HEK293 (cell line): Measurements from ENCODE around the gene CDH8.

ENCODE experiments used
- CTCF ChIA-PET: fragments of 350-600 bp; formaldehyde crosslinking; extraction: SDS; loops from one replicate; lab custom pipeline; 2021; ENCODE audit warnings: antibody characterized with exemption; lab: Yijun Ruan, JAX
- POLR2A ChIA-PET: fragments of 300-600 bp; formaldehyde crosslinking; extraction: SDS; loops from one replicate; lab custom pipeline; 2020; ENCODE audit warnings: antibody characterized with exemption, inconsistent platforms; lab: Yijun Ruan, JAX
- H3K27ac ChIP-seq: fragments of 200-500 bp; sonication (Bioruptor generic); 2 replicates; pipeline ENCODE4 v1.5.1; 2014; ENCODE audit warnings: low read depth, low read length, control low read depth, inconsistent platforms; ENCODE audit errors: extremely low read depth
- H3K36me3 ChIP-seq, 2 experiments: fragments of 200-500 bp in 1 of 2; sonication (Bioruptor generic) in 1 of 2; 1 replicate in 1 of 2; 2 replicates in 1 of 2; pipeline ENCODE4 v1.5.1; 2014 to 2017; ENCODE audit warnings: inconsistent platforms in 2 of 2, low read length in 2 of 2; ENCODE audit not compliant: control insufficient read depth in 2 of 2, insufficient read depth in 1 of 2
- H3K4me1 ChIP-seq: fragments of 200-500 bp; sonication (Bioruptor generic); 2 replicates; pipeline ENCODE4 v1.5.1; 2014; ENCODE audit warnings: mild to moderate bottlenecking, low read length, inconsistent platforms; ENCODE audit not compliant: control insufficient read depth, insufficient read depth
- H3K4me3 ChIP-seq: 2 replicates; pipeline ENCODE4 v1.5.1; 2011; ENCODE audit warnings: low read depth, mild to moderate bottlenecking, control low read depth, low read length, moderate library complexity
- H3K9me3 ChIP-seq: fragments of 200-500 bp; sonication (Bioruptor generic); 2 replicates; pipeline ENCODE4 v1.5.1; 2014; ENCODE audit warnings: low read depth, low read length, inconsistent platforms; ENCODE audit not compliant: control insufficient read depth, insufficient read depth
- GLI2 ChIP-seq: fragments of 450-650 bp; formaldehyde crosslinking; IDR thresholded peaks from 2 replicates; pipeline ENCODE4; 2017; ENCODE audit warnings: missing biosample characterization, missing genetic modification characterization, low read depth, borderline replicate concordance
- HOXA7 ChIP-seq: sonication (generic); formaldehyde crosslinking; IDR thresholded peaks from 2 replicates; pipeline ENCODE4 v1.8.1; 2022; ENCODE audit warnings: missing genetic modification reagents, borderline replicate concordance
- HOXC10 ChIP-seq: sonication (generic); formaldehyde crosslinking; IDR thresholded peaks from 2 replicates; pipeline ENCODE4 v1.8.1; 2023; ENCODE audit warnings: mild to moderate bottlenecking, missing genetic modification reagents
- IKZF3 ChIP-seq: fragments of 450-650 bp; IDR thresholded peaks from 2 replicates; pipeline ENCODE4 v1.5.0; 2018; ENCODE audit warnings: missing biosample characterization, mild to moderate bottlenecking, missing genetic modification characterization, moderate library complexity
- MYNN ChIP-seq: fragments of 450-650 bp; formaldehyde crosslinking; IDR thresholded peaks from 2 replicates; pipeline ENCODE4 v1.5.1; 2016; ENCODE audit warnings: missing biosample characterization, missing genetic modification characterization, borderline replicate concordance
- PRDM1 ChIP-seq: fragments of 450-650 bp; formaldehyde crosslinking; IDR thresholded peaks from 2 replicates; pipeline ENCODE4; 2016; ENCODE audit warnings: missing biosample characterization, missing genetic modification characterization
- REST ChIP-seq: fragments of 450-650 bp; formaldehyde crosslinking; IDR thresholded peaks from 2 replicates; pipeline ENCODE4 v1.5.1; 2016; ENCODE audit warnings: missing biosample characterization, missing genetic modification characterization
- SETDB1 ChIP-seq: IDR thresholded peaks from one replicate; pipeline ENCODE4 v1.6.1; 2017; ENCODE audit warnings: mild to moderate bottlenecking, low read length, moderate library complexity, mixed read lengths; ENCODE audit not compliant: insufficient read length
- TRIM28 ChIP-seq: IDR thresholded peaks from 2 replicates; pipeline ENCODE4 v1.6.1; 2011; ENCODE audit warnings: low read length, control low read depth, borderline replicate concordance
- ZBTB1 ChIP-seq: fragments of 450-650 bp; formaldehyde crosslinking; IDR thresholded peaks from 2 replicates; pipeline ENCODE4 v1.5.1; 2016; ENCODE audit warnings: missing biosample characterization, missing genetic modification characterization
- ZBTB17 ChIP-seq: fragments of 450-650 bp; formaldehyde crosslinking; IDR thresholded peaks from 2 replicates; pipeline ENCODE4 v1.5.1; 2016; ENCODE audit warnings: missing biosample characterization, missing genetic modification characterization
- ZFP41 ChIP-seq: fragments of 450-650 bp; formaldehyde crosslinking; IDR thresholded peaks from 2 replicates; pipeline ENCODE4 v1.5.1; 2016; ENCODE audit warnings: missing biosample characterization, missing genetic modification characterization, borderline replicate concordance
- ZIC2 ChIP-seq: fragments of 450-650 bp; formaldehyde crosslinking; IDR thresholded peaks from 2 replicates; pipeline ENCODE4 v1.5.1; 2016; ENCODE audit warnings: missing biosample characterization, missing genetic modification characterization
- ZNF132 ChIP-seq: fragments of 450-650 bp; formaldehyde crosslinking; IDR thresholded peaks from 2 replicates; pipeline ENCODE4 v1.5.1; 2017; ENCODE audit warnings: missing biosample characterization, missing genetic modification characterization, borderline replicate concordance
- ZNF169 ChIP-seq: fragments of 450-650 bp; formaldehyde crosslinking; IDR thresholded peaks from 2 replicates; pipeline ENCODE4 v1.5.1; 2016; ENCODE audit warnings: missing biosample characterization, missing genetic modification characterization
- ZNF211 ChIP-seq: fragments of 450-650 bp; formaldehyde crosslinking; IDR thresholded peaks from 2 replicates; pipeline ENCODE4 v1.5.1; 2016; ENCODE audit warnings: low read depth, missing biosample characterization, missing genetic modification characterization
- ZNF274 ChIP-seq, 2 experiments: fragments of 200-500 bp in 1 of 2; fragments of 450-650 bp in 1 of 2; sonication (Bioruptor generic) in 1 of 2; formaldehyde crosslinking in 1 of 2; IDR thresholded peaks; 2 replicates each; pipeline versions ENCODE4 v1.5.1 to v1.6.1; 2014 to 2016; ENCODE audit warnings: borderline replicate concordance in 1 of 2, inconsistent platforms in 1 of 2, low read length in 1 of 2, missing biosample characterization in 1 of 2, missing genetic modification characterization in 1 of 2
- ZNF292 ChIP-seq: fragments of 450-650 bp; formaldehyde crosslinking; IDR thresholded peaks from 2 replicates; pipeline ENCODE4 v1.5.1; 2016; ENCODE audit warnings: low read depth, missing biosample characterization, missing genetic modification characterization, borderline replicate concordance
- ZNF311 ChIP-seq: fragments of 450-650 bp; formaldehyde crosslinking; IDR thresholded peaks from 2 replicates; pipeline ENCODE4 v1.5.1; 2017; ENCODE audit warnings: missing biosample characterization, missing genetic modification characterization, borderline replicate concordance
- ZNF473 ChIP-seq: fragments of 450-650 bp; formaldehyde crosslinking; IDR thresholded peaks from 2 replicates; pipeline ENCODE4 v1.5.1; 2017; ENCODE audit warnings: missing biosample characterization, missing genetic modification characterization
- ZNF521 ChIP-seq: fragments of 450-650 bp; formaldehyde crosslinking; IDR thresholded peaks from 2 replicates; pipeline ENCODE4 v1.5.1; 2017; ENCODE audit warnings: missing biosample characterization, mild to moderate bottlenecking, missing genetic modification characterization
- ZNF544 ChIP-seq: fragments of 450-650 bp; formaldehyde crosslinking; IDR thresholded peaks from 2 replicates; pipeline ENCODE4 v1.5.0; 2017; ENCODE audit warnings: missing biosample characterization, missing genetic modification characterization
- ZNF548 ChIP-seq: fragments of 450-650 bp; formaldehyde crosslinking; IDR thresholded peaks from 2 replicates; pipeline ENCODE4 v1.5.1; 2016; ENCODE audit warnings: missing biosample characterization, missing genetic modification characterization
- ZNF555 ChIP-seq: fragments of 450-650 bp; formaldehyde crosslinking; conservative IDR thresholded peaks from 2 replicates; pipeline ENCODE4 v1.5.1; 2017; ENCODE audit warnings: missing biosample characterization, mild to moderate bottlenecking, missing genetic modification characterization, inconsistent platforms
- ZNF639 ChIP-seq: fragments of 450-650 bp; formaldehyde crosslinking; IDR thresholded peaks from 2 replicates; pipeline ENCODE4 v1.5.1; 2016; ENCODE audit warnings: missing biosample characterization, missing genetic modification characterization
- ZNF670 ChIP-seq: fragments of 450-650 bp; formaldehyde crosslinking; IDR thresholded peaks from 2 replicates; pipeline ENCODE4 v1.5.1; 2016; ENCODE audit warnings: missing biosample characterization, missing genetic modification characterization, low read depth

The CDH8 gene

GRCh38 chr16:61611847-61612491, 424.3 kb downstream of the CDH8 start (continued):
- no peak for TF ChIP-seq ZBTB17 (tag by site-specific recombination)
- no peak for TF ChIP-seq ZNF132 (tag by site-specific recombination)
- no peak for TF ChIP-seq ZNF670 (tag by site-specific recombination)
- no peak for TF ChIP-seq ZNF555 (tag by site-specific recombination)
- TF ChIP-seq ZNF274 (IDR thresholded peaks at IDR 0.05; ENCODE audit: low read length): no peak
- TF ChIP-seq ZNF274 (tag by site-specific recombination; IDR thresholded peaks at IDR 0.05; ENCODE audit: borderline replicate concordance): no peak
- TF ChIP-seq IKZF3 (tag by site-specific recombination): no peak
- no peak for TF ChIP-seq TRIM28

GRCh38 chr16:61606581-61606980, 429.7 kb downstream of the CDH8 start:
- Histone ChIP-seq H3K9me3 (no peaks in the 10 kb centered on the region), H3K36me3 (no peaks in the 10 kb centered on the region), H3K27ac (no peak overlapping the region)
- ChIA-PET POLR2A (no interaction called here), CTCF (no interaction called here)
- TF ChIP-seq GLI2: no peak
- TF ChIP-seq HOXC10: no peak
- TF ChIP-seq MYNN (tag by site-specific recombination): no peak
- TF ChIP-seq ZBTB1: no peak
- no peak for TF ChIP-seq ZNF544
- TF ChIP-seq ZNF292 (tag by site-specific recombination): no peak
- TF ChIP-seq SETDB1: no peak
- TF ChIP-seq ZNF639 (tag by site-specific recombination): no peak
- TF ChIP-seq ZIC2 (tag by site-specific recombination): no peak
- TF ChIP-seq ZNF473 (tag by site-specific recombination): no peak
- TF ChIP-seq HOXA7: no peak
- no peak for TF ChIP-seq ZNF548
- no peak for TF ChIP-seq ZNF521 (tag by site-specific recombination)
- no peak for TF ChIP-seq PRDM1 (tag by site-specific recombination)
- no peak for TF ChIP-seq REST (tag by site-specific recombination)
- no peak for TF ChIP-seq ZNF169 (tag by site-specific recombination)
- no peak for TF ChIP-seq IKZF3 (tag by site-specific recombination)
- no peak for TF ChIP-seq ZNF211 (tag by site-specific recombination)
- TF ChIP-seq ZFP41 (tag by site-specific recombination): no peak
- TF ChIP-seq ZNF311: no peak
- TF ChIP-seq, all 188 proteins: peak for 0
- Histone ChIP-seq H3K4me3 (no peak overlapping the region), H3K4me1 (no peaks in the 10 kb centered on the region)
